HepG2 (cell line): ENCODE results near the gene SCYGR4. TPM values are rescaled to one million over a fixed set of nuclear protein-coding genes. Genes with fewer than 3 reads are reported as not detected.

ENCODE experiments used
- ATAC-seq: fragments of 200-7000 bp; cut with Tn5 transposase; 3 replicates; pipeline ENCODE4 v1.9.1; 2020; ENCODE audit warnings: mild to moderate bottlenecking, moderate library complexity
- BruUV-seq: library from RNA; stranded (reverse); fragments of 400-500 nt; replicated peaks from 2 replicates; lab custom pipeline; 2021; lab: Mats Ljungman, UMichigan
- CTCF ChIA-PET: fragments of 300-600 bp; formaldehyde crosslinking; extraction: SDS; loops from one replicate; lab custom pipeline; 2021; ENCODE audit warnings: low total read pairs, inconsistent platforms, low intra/inter-chr PET ratio; lab: Yijun Ruan, JAX
- POLR2A ChIA-PET: fragments of 350-600 bp; sonication (Branson Sonifier 250); formaldehyde crosslinking; loops from one replicate; lab custom pipeline; 2020; ENCODE audit warnings: antibody characterized with exemption, inconsistent platforms; lab: Yijun Ruan, JAX
- DNase-seq: peaks from one replicate; pipeline ENCODE4 v3.0.0-alpha.2; 2015; ENCODE audit warnings: low spot score
- FAIRE-seq: peaks from 3 replicates; lab custom pipeline; 2011; peaks lifted over from hg19 to GRCh38; lab: Jason Lieb, UNC
- H2AFZ ChIP-seq: one replicate; pipeline ENCODE4 v1.6.1; 2011; ENCODE audit warnings: low read length, inconsistent platforms
- H3K27ac ChIP-seq: fragments of 300-600 bp; 3 replicates; pipeline ENCODE4 v1.8.0; 2011; ENCODE audit warnings: mixed run types, mild to moderate bottlenecking, mixed read lengths, low read length, inconsistent platforms; ENCODE audit not compliant: insufficient read depth; ENCODE audit errors: extremely low read length
- H3K27me3 ChIP-seq, 2 experiments: fragments of 200-600 bp in 1 of 2; 2 replicates in 1 of 2; 3 replicates in 1 of 2; pipeline versions ENCODE4 v1.6.0 to v1.8.0; 2011; ENCODE audit warnings: low read length in 2 of 2, mild to moderate bottlenecking in 2 of 2, moderate library complexity in 2 of 2, inconsistent platforms in 1 of 2; ENCODE audit not compliant: insufficient read depth in 2 of 2, control insufficient read depth in 1 of 2
- H3K36me3 ChIP-seq, 2 experiments: fragments of 200-600 bp in 1 of 2; replicated peaks in 1 of 2; 2 replicates in 1 of 2; 3 replicates in 1 of 2; pipeline versions ENCODE4 v1.5.1 to v1.8.0; 2011; ENCODE audit warnings: low read length in 2 of 2, inconsistent platforms in 1 of 2; ENCODE audit not compliant: insufficient read depth in 2 of 2, control insufficient read depth in 1 of 2
- H3K4me1 ChIP-seq: 2 replicates; pipeline ENCODE4 v1.5.1; 2012; ENCODE audit warnings: low read length, inconsistent platforms; ENCODE audit not compliant: insufficient read depth
- H3K4me2 ChIP-seq: 2 replicates; pipeline ENCODE4 v1.6.0; 2011; ENCODE audit warnings: low read depth, low read length, inconsistent platforms
- H3K4me3 ChIP-seq, 3 experiments: fragments of 200-600 bp in 1 of 3; sonication (generic), shearing (Covaris generic) in 1 of 3; replicated peaks in 1 of 3; 2 replicates each; pipeline ENCODE4 v1.5.1; 2011 to 2016; ENCODE audit warnings: low read length in 3 of 3, inconsistent platforms in 2 of 3, low read depth in 2 of 3, mild to moderate bottlenecking in 2 of 3, control low read depth in 1 of 3, mixed read lengths in 1 of 3; ENCODE audit not compliant: insufficient read depth in 1 of 3
- H3K79me2 ChIP-seq: one replicate; pipeline ENCODE4 v1.6.1; 2011; ENCODE audit warnings: low read length, inconsistent platforms; ENCODE audit not compliant: insufficient read depth
- H3K9ac ChIP-seq: 2 replicates; pipeline ENCODE4 v1.6.0; 2011; ENCODE audit warnings: mild to moderate bottlenecking, low read depth, low read length, inconsistent platforms; ENCODE audit not compliant: insufficient read depth
- H3K9me3 ChIP-seq: 2 replicates; pipeline ENCODE4 v1.5.1; 2012; ENCODE audit warnings: mild to moderate bottlenecking, low read length
- H4K20me1 ChIP-seq: 2 replicates; pipeline ENCODE4 v1.6.0; 2011; ENCODE audit warnings: inconsistent platforms, mild to moderate bottlenecking, low read length, moderate library complexity; ENCODE audit not compliant: insufficient read depth
- AGO2 ChIP-seq: fragments of 200-400 bp; formaldehyde crosslinking; optimal IDR thresholded peaks from 2 replicates; pipeline ENCODE3; 2017; ENCODE audit warnings: mild to moderate bottlenecking, low read depth, low read length, moderate library complexity
- ARHGAP35 ChIP-seq: sonication (generic); formaldehyde crosslinking; IDR thresholded peaks from 2 replicates; pipeline ENCODE4 v1.9.0; 2022; ENCODE audit warnings: mild to moderate bottlenecking, inconsistent platforms, moderate library complexity, missing genetic modification reagents, borderline replicate concordance
- EP300 ChIP-seq, 3 experiments: sonication (generic) in 1 of 3; formaldehyde crosslinking in 1 of 3; IDR thresholded peaks; 2 replicates each; pipeline versions ENCODE4 v1.5.1 to v1.6.1; 2011 to 2020; ENCODE audit warnings: low read depth in 2 of 3, low read length in 2 of 3, borderline replicate concordance in 1 of 3, improper control_type of control experiment in 1 of 3, mild to moderate bottlenecking in 1 of 3, missing genetic modification reagents in 1 of 3, moderate library complexity in 1 of 3
- HINFP ChIP-seq: sonication (generic); formaldehyde crosslinking; IDR thresholded peaks from 2 replicates; pipeline ENCODE4 v1.4.0; 2020; ENCODE audit warnings: low read depth, mild to moderate bottlenecking, missing genetic modification reagents
- HNF4G ChIP-seq, 2 experiments: sonication (generic) in 1 of 2; formaldehyde crosslinking in 1 of 2; IDR thresholded peaks; 2 replicates each; pipeline versions ENCODE4 v1.4.0 to v1.6.1; 2011 to 2020; ENCODE audit warnings: borderline replicate concordance in 2 of 2, low read depth in 2 of 2, mild to moderate bottlenecking in 2 of 2, low read length in 1 of 2, missing genetic modification reagents in 1 of 2, moderate library complexity in 1 of 2
- RAD21 ChIP-seq: fragments of 450-650 bp; formaldehyde crosslinking; IDR thresholded peaks from 2 replicates; pipeline ENCODE4 v1.5.0; 2020; ENCODE audit warnings: mild to moderate bottlenecking
- SYNCRIP ChIP-seq: fragments of 200-400 bp; formaldehyde crosslinking; IDR thresholded peaks from 2 replicates; pipeline ENCODE4 v1.6.1; 2018; ENCODE audit warnings: mild to moderate bottlenecking, low read depth, low read length; ENCODE audit not compliant: insufficient read depth
- TEAD3 ChIP-seq: optimal IDR thresholded peaks from 2 replicates; pipeline ENCODE3; 2016; ENCODE audit warnings: borderline replicate concordance
- ZNF280D ChIP-seq: sonication (generic); formaldehyde crosslinking; IDR thresholded peaks from 2 replicates; pipeline ENCODE4 v1.5.1; 2020; ENCODE audit warnings: mild to moderate bottlenecking, missing genetic modification reagents
- ZNF547 ChIP-seq: sonication (generic); formaldehyde crosslinking; IDR thresholded peaks from 2 replicates; pipeline ENCODE4 v1.5.1; 2020; ENCODE audit warnings: mild to moderate bottlenecking, missing genetic modification reagents
- WGBS: methylation state at CpG from one replicate; pipeline ENCODE4 v1.1.6; 2017; ENCODE audit warnings: low lambda C conversion rate; 5-methylcytosine and 5-hydroxymethylcytosine counted together
- in situ Hi-C: cut with HindIII; loops from 2 replicates; pipeline ENCODE4 v1.10.0; 2017; ENCODE audit warnings: low pct_unique_long_range_greater_than_20kb; ENCODE audit not compliant: extremely low pct_ligation_motif_present
- intact Hi-C: fragments of 100-400 bp; cut with micrococcal nuclease; formaldehyde crosslinking; loops from one replicate; pipeline ENCODE4 v1.10.0; 2022; ENCODE audit not compliant: unreplicated experiment
- polyA plus RNA-seq, 8 experiments: library from polyadenylated mRNA; depleted of rRNA in 3 of 8; stranded (reverse) in 7 of 8; unstranded in 1 of 8; fragments of >200 nt; fragmentation: Illumina TruSeq in 4 of 8; extraction: Trizol in 4 of 8; gene quantifications; 2 replicates each; pipeline versions ENCODE4 v1.2.1 to v1.2.3, GENCODE V29; 2011 to 2016; ENCODE audit warnings: low read depth in 4 of 8, missing spikeins in 1 of 8, mixed read lengths in 1 of 8; ENCODE audit not compliant: insufficient read depth in 1 of 8
- total RNA-seq, 5 experiments: library from RNA; depleted of rRNA; stranded (reverse); fragments of >200 nt; fragmentation: Illumina TruSeq; extraction: Trizol; gene quantifications; 2 replicates each; pipeline ENCODE4 v1.2.3, GENCODE V29; 2016; ENCODE audit warnings: low read depth in 1 of 5

Gene SCYGR4
- total and polyA plus RNA-seq, 2 of the 13 experiments (the other 11 are each of a cell fraction or from before 2014, with no cell fraction given): not detected

GRCh38 chr2:227642656-227643055 lies 25.4 kb downstream of the SCYGR4 start:
- 0 out of 2 replicates have a peak, but pooled peaks have one; percentile 7 for TF ChIP-seq HNF4G (IDR thresholded peaks at IDR 0.05; ENCODE audit: borderline replicate concordance, low read depth, low read length)
- no peak for TF ChIP-seq HNF4G (CRISPR knock-in tag; IDR thresholded peaks at IDR 0.05; ENCODE audit: borderline replicate concordance, low read depth)
- no peak for TF ChIP-seq HINFP
- peak; percentile 7 for TF ChIP-seq TEAD3
- TF ChIP-seq ZNF280D: no peak
- TF ChIP-seq SYNCRIP: no peak
- no peak for TF ChIP-seq ZNF547 (CRISPR knock-in tag)
- TF ChIP-seq ARHGAP35 (CRISPR knock-in tag): no peak
- TF ChIP-seq EP300 (IDR thresholded peaks at IDR 0.05; ENCODE audit: low read depth in 2 of 2, low read length in 2 of 2): peak in 1 of 2 experiments; percentile 18; a peak in 1 of 4 replicates
- no peak for TF ChIP-seq EP300 (CRISPR knock-in tag; IDR thresholded peaks at IDR 0.05; ENCODE audit: borderline replicate concordance)
- TF ChIP-seq RAD21 (CRISPR knock-in tag): no peak
- TF ChIP-seq AGO2: no peak
- no peaks in the 10 kb centered on the region for H3K79me2 ChIP-seq
- H3K4me1 ChIP-seq: peaks cover 38% of the 10 kb centered on the region
- intact Hi-C loops (loop anchor here (5.0 kb wide), 1 partner anchor 170 kb away; the partner anchor contains the start of gene CCL20), in situ Hi-C loops (no loop called here)
- POLR2A ChIA-PET: no interaction called here
- WGBS: 8% methylated on average over 2 of the region's 2 CpGs
- peak overlapping the region; percentile 55 for H3K4me2 ChIP-seq
- DNase-seq (peak; percentile 45), FAIRE-seq (no peak), ATAC-seq (no peak)
- H3K36me3 ChIP-seq: no peaks in the 10 kb centered on the region
- CTCF ChIA-PET: no interaction called here
- peak overlapping the region; percentile 19; the same call in 1 of the 2 replicates for H3K9ac ChIP-seq
- no peaks in the 10 kb centered on the region for H3K9me3 ChIP-seq
- 0 out of 6 replicates have a peak overlapping the region, but pooled peaks of 1 of the 3 experiments have one; percentile 8 for H3K4me3 ChIP-seq
- no peak overlapping the region for H2AFZ ChIP-seq
- no peaks in the 10 kb centered on the region for H3K27me3 ChIP-seq
- no peaks in the 10 kb centered on the region for H4K20me1 ChIP-seq
- BruUV-seq: no TSS peak
- no peak overlapping the region for H3K27ac ChIP-seq
